Hematopoietic multipotent progenitor cell treated with erythropoietin and hydrocortisone succinate and interleukin-3 and kit ligand, for 17 days (in vitro differentiated cells): ENCODE data around the gene ELOVL6.
"Not testable (repeated sequence)": the region's sequence is repeated elsewhere in the genome, so short reads cannot be mapped to it uniquely, and the experiment has no call there.

Experiments
- DNase-seq: peaks from one replicate; pipeline ENCODE4 v3.0.0-alpha.2; 2015; ENCODE audit warnings: low spot score

Gene ELOVL6

GRCh38 chr4:110198435-110199416 lies at the start of gene ELOVL6:
Gene ELOVL6 (minus strand): TSS chr4:110198615. CDS start chr4:110198335, 280 bp downstream.
- DNase-seq = peak; percentile 74

GRCh38 chr4:110248100-110248499 lies 49.7 kb upstream of the ELOVL6 start:
- DNase-seq = no peak

GRCh38 chr4:110247591-110247990 lies 49.2 kb upstream of the ELOVL6 start:
- DNase-seq = peak; percentile 61

DNA sequence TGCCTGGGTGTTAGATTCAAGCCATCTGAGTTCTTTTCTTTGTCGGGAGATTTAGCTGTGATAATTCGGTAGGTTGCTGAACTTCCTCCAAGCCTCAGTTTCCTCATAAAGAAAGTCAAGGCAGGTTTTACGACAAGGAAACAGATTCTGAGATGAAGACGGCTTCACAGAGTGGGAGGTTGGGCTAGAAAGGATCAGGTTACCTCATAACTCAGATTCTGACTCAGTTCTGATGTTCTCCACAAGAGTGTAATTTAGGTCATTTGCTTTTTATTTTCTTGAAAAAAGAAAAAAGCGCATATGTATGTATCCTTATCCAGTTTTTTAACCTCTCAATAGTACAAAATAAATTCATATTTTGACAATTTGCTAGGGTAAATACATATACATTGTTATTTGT lies 47.2 kb upstream of the ELOVL6 start:
- no peak for DNase-seq

GRCh38 chr4:110236324-110236723 lies 37.9 kb upstream of the ELOVL6 start:
- DNase-seq = no peak

DNA sequence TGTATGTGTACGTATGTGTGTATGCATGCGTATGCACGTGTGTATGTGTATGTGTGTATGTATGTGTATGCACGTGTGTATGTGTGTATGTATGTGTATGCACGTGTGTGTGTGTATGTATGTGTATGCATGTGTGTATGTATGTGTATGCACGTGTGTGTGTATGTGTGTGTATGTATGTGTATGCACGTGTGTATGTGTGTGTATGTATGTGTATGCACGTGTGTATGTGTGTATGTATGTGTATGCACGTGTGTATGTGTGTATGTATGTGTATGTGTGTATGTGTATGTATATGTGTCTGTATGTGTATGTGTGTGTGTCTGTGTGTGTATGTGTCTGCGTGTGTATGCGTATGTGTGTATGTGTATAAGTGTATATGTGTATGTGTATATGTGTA lies 35.2 kb upstream of the ELOVL6 start:
- not testable (repeated sequence) for DNase-seq

DNA sequence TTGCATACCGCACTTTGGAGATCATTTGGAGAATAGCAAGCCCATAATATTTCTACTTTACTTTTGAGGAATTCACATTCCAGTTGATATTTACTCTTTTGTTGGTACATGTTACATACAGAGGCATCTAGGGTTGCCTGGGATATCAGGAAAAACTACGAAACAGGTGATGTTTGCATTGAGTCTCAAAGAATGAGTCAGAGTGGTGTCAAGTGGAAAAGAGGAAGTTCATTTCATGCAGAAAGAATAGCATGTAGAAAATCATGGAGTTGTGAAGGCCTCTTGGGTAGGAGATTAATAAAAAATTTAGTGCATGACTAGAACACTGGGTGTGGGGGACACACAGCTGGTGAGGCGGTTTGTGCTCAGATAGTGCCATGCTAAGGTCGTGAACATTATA lies 33.5 kb upstream of the ELOVL6 start:
- DNase-seq = no peak

GRCh38 chr4:110229266-110229665 lies 30.9 kb upstream of the ELOVL6 start:
- DNase-seq = no peak

- peak; percentile 67 for DNase-seq
These were observed 26.4 kb upstream of the ELOVL6 start for GRCh38 chr4:110224812-110225211.

- no peak for DNase-seq
These were observed 25.7 kb upstream of the ELOVL6 start for GRCh38 chr4:110224142-110224541.

GRCh38 chr4:110218935-110219334 lies 20.5 kb upstream of the ELOVL6 start:
- not testable (repeated sequence) for DNase-seq

GRCh38 chr4:110217181-110217580 lies 18.8 kb upstream of the ELOVL6 start:
- not testable (repeated sequence) for DNase-seq

GRCh38 chr4:110216129-110216528 lies 17.7 kb upstream of the ELOVL6 start:
- no peak for DNase-seq

DNA sequence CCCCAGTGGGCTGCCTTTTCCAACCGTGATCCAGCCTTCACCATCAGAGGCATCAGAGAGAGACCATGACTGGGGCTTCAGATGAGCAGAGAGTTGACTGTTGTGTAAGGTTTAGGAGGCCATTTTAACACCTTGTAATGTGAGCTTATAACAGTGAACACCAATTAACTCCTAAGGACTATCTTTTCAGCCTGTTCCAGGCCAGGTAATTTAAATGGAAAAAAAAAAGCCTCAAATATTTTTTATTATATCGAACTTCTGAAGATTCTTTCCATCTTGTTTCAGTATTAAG lies 13.3 kb upstream of the ELOVL6 start:
- DNase-seq = no peak

- DNase-seq = peak; percentile 78
These were observed 12.8 kb upstream of the ELOVL6 start for GRCh38 chr4:110211007-110211769.

GRCh38 chr4:110208419-110208818 lies 10.0 kb upstream of the ELOVL6 start:
- peak; percentile 42 for DNase-seq

DNA sequence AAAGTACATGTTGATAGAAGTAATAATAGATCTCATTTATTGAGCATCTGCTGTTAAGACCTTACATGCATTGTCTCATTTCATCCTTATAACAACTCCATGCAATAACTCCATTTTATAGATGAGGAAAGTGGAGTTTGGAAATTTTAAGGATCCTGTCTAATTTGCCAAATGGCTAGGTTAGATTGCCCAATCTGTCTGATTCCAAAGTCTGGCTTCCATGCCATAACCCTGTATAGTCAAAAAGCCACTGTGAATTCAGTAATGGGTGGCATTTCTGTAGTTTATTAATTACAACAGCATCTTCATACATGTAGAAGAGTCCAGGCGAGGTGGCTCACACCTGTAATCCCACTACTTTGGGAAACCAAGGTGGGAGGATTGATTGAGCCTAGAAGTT lies 8.8 kb upstream of the ELOVL6 start:
- no peak for DNase-seq

DNA sequence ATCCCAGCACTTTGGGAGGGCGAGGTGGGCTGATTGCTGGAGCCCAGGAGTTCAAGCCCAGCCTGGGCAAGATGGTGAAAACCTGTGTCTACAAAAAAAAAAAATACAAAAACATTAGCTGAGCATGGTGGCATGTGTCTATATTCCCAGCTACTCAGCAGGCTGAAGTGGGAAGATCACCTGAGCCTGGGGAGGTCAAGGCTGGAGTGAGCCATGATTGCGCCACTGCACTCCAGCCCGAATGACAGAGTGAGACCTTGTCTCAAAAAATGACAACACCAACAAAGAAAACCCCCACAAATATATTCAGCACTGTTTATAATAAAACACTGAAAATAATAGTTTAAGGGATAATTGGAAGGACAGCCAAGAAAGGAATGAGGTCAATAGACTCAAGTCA lies 3.6 kb upstream of the ELOVL6 start:
- no peak for DNase-seq

- no peak for DNase-seq
These were observed 3.1 kb upstream of the ELOVL6 start for GRCh38 chr4:110201502-110201901.

GRCh38 chr4:110200689-110201088 lies 2.3 kb upstream of the ELOVL6 start:
- peak; percentile 68 for DNase-seq

GRCh38 chr4:110198049-110198434 lies 373 bp downstream of the ELOVL6 start:
- DNase-seq = peak; percentile 50

GRCh38 chr4:110197529-110198042 lies 829 bp downstream of the ELOVL6 start:
- DNase-seq = peak; percentile 57
